ENCODE measurements around the gene WFS1. TPM values are rescaled to one million over a fixed set of nuclear protein-coding genes. Genes with fewer than 3 reads are reported as not detected.

WFS1 gene
- total and polyA plus RNA-seq, 2 of the 13 experiments (the other 11 are each of a cell fraction or from before 2014, with no cell fraction given): 39.1 to 42.2 TPM

DNA sequence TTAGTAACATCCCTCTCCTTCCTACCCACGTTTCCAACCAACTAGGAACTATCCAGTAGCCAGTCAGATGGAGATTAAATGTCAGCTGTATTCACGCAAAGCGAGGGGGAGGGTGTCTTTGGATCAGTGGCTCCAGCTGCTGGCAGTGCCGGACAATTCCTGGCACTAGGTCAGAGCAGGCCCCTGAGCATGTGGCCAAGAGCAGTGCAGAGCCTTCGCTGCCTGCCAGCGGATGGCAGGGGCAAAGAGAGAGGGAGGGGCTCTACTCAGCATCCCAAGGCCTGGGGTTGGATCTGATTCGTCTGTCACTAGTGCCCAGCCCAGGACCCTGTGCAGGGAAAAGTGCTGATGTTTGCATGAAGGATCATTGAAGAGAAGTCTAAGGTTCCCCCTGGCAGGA is 40.6 kb upstream of the WFS1 start:
- WGBS (ENCODE audit: low lambda C conversion rate): 7% methylated on average over 7 of the region's 7 CpGs

More for the DNA sequence above, 40.6 kb upstream of the WFS1 start:
- no peak overlapping the region for H3K9ac ChIP-seq (ENCODE audit: insufficient read depth, low read depth, low read length)
- in situ Hi-C loops (cut with HindIII; ENCODE audit: extremely low pct_ligation_motif_present, low pct_unique_long_range_greater_than_20kb) (loop anchor here (25.0 kb wide), 1 partner anchor 333 kb away; no protein-coding TSS in a partner anchor), intact Hi-C loops (cut with micrococcal nuclease; ENCODE audit: unreplicated experiment) (no loop called here)
- no peak overlapping the region for H3K4me2 ChIP-seq (ENCODE audit: low read depth, low read length)
- no TSS peak for BruUV-seq (replicated peaks)
- peaks cover 0 to 1% of the 10 kb centered on the region in 2 experiments; a peak in 1 of 5 replicates for H3K27me3 ChIP-seq (ENCODE audit: control insufficient read depth in 1 of 2, insufficient read depth in 2 of 2, low read length in 2 of 2)
- H3K79me2 ChIP-seq (ENCODE audit: insufficient read depth, low read length): no peaks in the 10 kb centered on the region
- no peak for ATAC-seq
- no peak overlapping the region for H3K27ac ChIP-seq (ENCODE audit: extremely low read length, insufficient read depth, low read length)
- no peak for FAIRE-seq
- POLR2A ChIA-PET: no interaction called here
- H3K4me3 ChIP-seq (replicated peaks in 1 of 3; ENCODE audit: insufficient read depth in 1 of 3, low read depth in 2 of 3, low read length in 3 of 3): no peak overlapping the region
- no peak for DNase-seq (ENCODE audit: low spot score)
- no peak overlapping the region for H2AFZ ChIP-seq (ENCODE audit: low read length)
- no peaks in the 10 kb centered on the region for H3K9me3 ChIP-seq (ENCODE audit: low read length)
- CTCF ChIA-PET (ENCODE audit: low intra/inter-chr PET ratio, low total read pairs): no interaction called here
- no peaks in the 10 kb centered on the region for H3K36me3 ChIP-seq (replicated peaks in 1 of 2; ENCODE audit: control insufficient read depth in 1 of 2, insufficient read depth in 2 of 2, low read length in 2 of 2)
- H3K4me1 ChIP-seq (ENCODE audit: insufficient read depth, low read length): no peaks in the 10 kb centered on the region
- TF ChIP-seq GATA4 (IDR thresholded peaks at IDR 0.05; ENCODE audit: borderline replicate concordance, low read depth): no peak
- TF ChIP-seq SAFB2 (CRISPR knock-in tag; IDR thresholded peaks at IDR 0.05; ENCODE audit: borderline replicate concordance, low read depth): no peak
- TF ChIP-seq, protein P1, sequence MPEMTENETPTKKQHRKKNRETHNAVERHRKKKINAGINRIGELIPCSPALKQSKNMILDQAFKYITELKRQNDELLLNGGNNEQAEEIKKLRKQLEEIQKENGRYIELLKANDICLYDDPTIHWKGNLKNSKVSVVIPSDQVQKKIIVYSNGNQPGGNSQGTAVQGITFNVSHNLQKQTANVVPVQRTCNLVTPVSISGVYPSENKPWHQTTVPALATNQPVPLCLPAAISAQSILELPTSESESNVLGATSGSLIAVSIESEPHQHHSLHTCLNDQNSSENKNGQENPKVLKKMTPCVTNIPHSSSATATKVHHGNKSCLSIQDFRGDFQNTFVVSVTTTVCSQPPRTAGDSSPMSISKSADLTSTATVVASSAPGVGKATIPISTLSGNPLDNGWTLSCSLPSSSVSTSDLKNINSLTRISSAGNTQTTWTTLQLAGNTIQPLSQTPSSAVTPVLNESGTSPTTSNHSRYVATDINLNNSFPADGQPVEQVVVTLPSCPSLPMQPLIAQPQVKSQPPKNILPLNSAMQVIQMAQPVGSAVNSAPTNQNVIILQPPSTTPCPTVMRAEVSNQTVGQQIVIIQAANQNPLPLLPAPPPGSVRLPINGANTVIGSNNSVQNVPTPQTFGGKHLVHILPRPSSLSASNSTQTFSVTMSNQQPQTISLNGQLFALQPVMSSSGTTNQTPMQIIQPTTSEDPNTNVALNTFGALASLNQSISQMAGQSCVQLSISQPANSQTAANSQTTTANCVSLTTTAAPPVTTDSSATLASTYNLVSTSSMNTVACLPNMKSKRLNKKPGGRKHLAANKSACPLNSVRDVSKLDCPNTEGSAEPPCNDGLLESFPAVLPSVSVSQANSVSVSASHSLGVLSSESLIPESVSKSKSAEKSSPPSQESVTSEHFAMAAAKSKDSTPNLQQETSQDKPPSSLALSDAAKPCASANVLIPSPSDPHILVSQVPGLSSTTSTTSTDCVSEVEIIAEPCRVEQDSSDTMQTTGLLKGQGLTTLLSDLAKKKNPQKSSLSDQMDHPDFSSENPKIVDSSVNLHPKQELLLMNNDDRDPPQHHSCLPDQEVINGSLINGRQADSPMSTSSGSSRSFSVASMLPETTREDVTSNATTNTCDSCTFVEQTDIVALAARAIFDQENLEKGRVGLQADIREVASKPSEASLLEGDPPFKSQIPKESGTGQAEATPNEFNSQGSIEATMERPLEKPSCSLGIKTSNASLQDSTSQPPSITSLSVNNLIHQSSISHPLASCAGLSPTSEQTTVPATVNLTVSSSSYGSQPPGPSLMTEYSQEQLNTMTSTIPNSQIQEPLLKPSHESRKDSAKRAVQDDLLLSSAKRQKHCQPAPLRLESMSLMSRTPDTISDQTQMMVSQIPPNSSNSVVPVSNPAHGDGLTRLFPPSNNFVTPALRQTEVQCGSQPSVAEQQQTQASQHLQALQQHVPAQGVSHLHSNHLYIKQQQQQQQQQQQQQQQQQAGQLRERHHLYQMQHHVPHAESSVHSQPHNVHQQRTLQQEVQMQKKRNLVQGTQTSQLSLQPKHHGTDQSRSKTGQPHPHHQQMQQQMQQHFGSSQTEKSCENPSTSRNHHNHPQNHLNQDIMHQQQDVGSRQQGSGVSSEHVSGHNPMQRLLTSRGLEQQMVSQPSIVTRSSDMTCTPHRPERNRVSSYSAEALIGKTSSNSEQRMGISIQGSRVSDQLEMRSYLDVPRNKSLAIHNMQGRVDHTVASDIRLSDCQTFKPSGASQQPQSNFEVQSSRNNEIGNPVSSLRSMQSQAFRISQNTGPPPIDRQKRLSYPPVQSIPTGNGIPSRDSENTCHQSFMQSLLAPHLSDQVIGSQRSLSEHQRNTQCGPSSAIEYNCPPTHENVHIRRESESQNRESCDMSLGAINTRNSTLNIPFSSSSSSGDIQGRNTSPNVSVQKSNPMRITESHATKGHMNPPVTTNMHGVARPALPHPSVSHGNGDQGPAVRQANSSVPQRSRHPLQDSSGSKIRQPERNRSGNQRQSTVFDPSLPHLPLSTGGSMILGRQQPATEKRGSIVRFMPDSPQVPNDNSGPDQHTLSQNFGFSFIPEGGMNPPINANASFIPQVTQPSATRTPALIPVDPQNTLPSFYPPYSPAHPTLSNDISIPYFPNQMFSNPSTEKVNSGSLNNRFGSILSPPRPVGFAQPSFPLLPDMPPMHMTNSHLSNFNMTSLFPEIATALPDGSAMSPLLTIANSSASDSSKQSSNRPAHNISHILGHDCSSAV (CRISPR knock-in tag; IDR thresholded peaks at IDR 0.05; ENCODE audit: borderline replicate concordance): no peak
- 0 out of 4 replicates have a peak, but pooled peaks of 1 of the 2 experiments have one; percentile 19 for TF ChIP-seq MAFK (conservative IDR thresholded peaks at IDR 0.05 in 1 of 2, IDR thresholded peaks at IDR 0.05 in 1 of 2; ENCODE audit: low read length in 2 of 2)
- no peaks in the 10 kb centered on the region for H4K20me1 ChIP-seq (ENCODE audit: insufficient read depth, low read length)
